Kidney (tissue), 14 donors: ENCODE results near the gene CRIP2. TPM values are rescaled to one million over a fixed set of nuclear protein-coding genes. Genes with fewer than 3 reads are reported as not detected.

Experiments used
- DNase-seq, 5 donors: peaks; one replicate each; pipeline ENCODE4 v3.0.0-alpha.2; 2013 to 2020
- FAIRE-seq: peaks from 2 replicates; lab custom pipeline; 2012; peaks lifted over from hg19 to GRCh38; lab: Jason Lieb, UNC
- H3K27ac ChIP-seq, 2 donors: one replicate each; pipeline ENCODE4 v1.7.0; 2013; ENCODE audit warnings: low read depth in 2 of 2, low read length in 2 of 2, inconsistent platforms in 1 of 2
- H3K27me3 ChIP-seq: one replicate; pipeline ENCODE4 v1.7.1; 2013; ENCODE audit warnings: low read length, inconsistent platforms; ENCODE audit not compliant: control insufficient read depth, insufficient read depth
- H3K36me3 ChIP-seq, 3 donors: one replicate each; pipeline versions ENCODE4 v1.7.0 to v1.7.1; 2013; ENCODE audit warnings: low read length in 3 of 3, control low read depth in 1 of 3, inconsistent platforms in 1 of 3; ENCODE audit not compliant: insufficient read depth in 3 of 3, control insufficient read depth in 2 of 3
- H3K4me1 ChIP-seq, 3 donors: one replicate each; pipeline versions ENCODE4 v1.7.0 to v1.7.1; 2013; ENCODE audit warnings: low read length in 3 of 3, inconsistent platforms in 1 of 3, low read depth in 1 of 3; ENCODE audit not compliant: control insufficient read depth in 2 of 3, insufficient read depth in 2 of 3
- H3K4me3 ChIP-seq, 3 donors: one replicate each; pipeline versions ENCODE4 v1.7.0 to v1.8.1; 2013; ENCODE audit warnings: low read length in 3 of 3, control low read depth in 1 of 3, inconsistent platforms in 1 of 3
- H3K9ac ChIP-seq, 3 donors: one replicate each; pipeline versions ENCODE4 v1.7.0 to v1.7.1; 2013; ENCODE audit warnings: low read length in 3 of 3, control low read depth in 1 of 3, inconsistent platforms in 1 of 3
- H3K9me3 ChIP-seq, 3 donors: one replicate each; pipeline versions ENCODE4 v1.7.0 to v1.7.1; 2013; ENCODE audit warnings: low read length in 3 of 3, control low read depth in 1 of 3, inconsistent platforms in 1 of 3; ENCODE audit not compliant: control insufficient read depth in 2 of 3, insufficient read depth in 1 of 3
- CTCF ChIP-seq: IDR thresholded peaks from 3 replicates; pipeline ENCODE4 v1.5.1; 2012; ENCODE audit warnings: mild to moderate bottlenecking, moderate library complexity, borderline replicate concordance; ENCODE audit not compliant: insufficient read depth; ENCODE audit errors: extremely low read depth
- intact Hi-C: fragments of 100-400 bp; cut with DNase I; formaldehyde crosslinking; loops from one replicate; pipeline ENCODE4 v1.11.1; 2022
- polyA plus RNA-seq: library from polyadenylated mRNA; stranded (reverse); fragments of 350-450 nt; fragmentation: Illumina TruSeq; extraction: RNeasy Lipid Tissue Mini Kit (QIAGEN cat#74804); gene quantifications from one replicate; pipeline ENCODE4 v1.2.3, GENCODE V29; 2014; ENCODE audit warnings: low read depth, low replicate concordance; ENCODE audit not compliant: insufficient read depth
- total RNA-seq: library from RNA; stranded (reverse); fragmentation: NEBNext Ultra II Directional; extraction: Animal tissue kit (Norgen Biotek cat#: 25700); gene quantifications from one replicate; pipeline ENCODE4 v1.2.1, GENCODE V29; 2021
- donor health status: control.
- donor health status: control.
- donor health status: control.
- donor health status: control.
- donor health status: control.
- donor health status: DM: yes; HTN: yes; CAD: no.
- donor health status: Normal renal cell carcinoma (clear cell type).

CRIP2 gene
- total and polyA plus RNA-seq, 2 donors from 2014 or later: 338 to 357 TPM

GRCh38 chr14:105508069-105508468, 33.4 kb downstream of the CRIP2 start:
- no peak overlapping the region for H3K4me3 ChIP-seq
- DNase-seq: peak in 2 of 5 donors; percentile 40 to 55
- H3K36me3 ChIP-seq: no peaks in the 10 kb centered on the region
- H3K9ac ChIP-seq: no peak overlapping the region
- H3K4me1 ChIP-seq: peaks cover 0 to 2% (median 0%) of the 10 kb centered on the region in 3 donors
- H3K27me3 ChIP-seq: peaks cover 2% of the 10 kb centered on the region
- no peaks in the 10 kb centered on the region for H3K9me3 ChIP-seq
- TF ChIP-seq CTCF: no peak
- H3K27ac ChIP-seq: peak overlapping the region in 1 of 2 donors; percentile 32
- intact Hi-C loops: no loop called here
- no peak for FAIRE-seq

GRCh38 chr14:105508601-105509000, 34.0 kb downstream of the CRIP2 start:
- Histone ChIP-seq H3K9ac (no peak overlapping the region), H3K4me1 (peaks cover 0 to 2% (median 0%) of the 10 kb centered on the region in 3 donors), H3K27me3 (peaks cover 2% of the 10 kb centered on the region)

GRCh38 chr14:105517096-105517495, 42.5 kb downstream of the CRIP2 start:
- FAIRE-seq (no peak), DNase-seq (peak in 1 of 5 donors; percentile 24)
- intact Hi-C loops: no loop called here
- Histone ChIP-seq H3K36me3 (no peaks in the 10 kb centered on the region), H3K9ac (no peak overlapping the region), H3K4me1 (no peaks in the 10 kb centered on the region), H3K27ac (no peak overlapping the region), H3K27me3 (no peaks in the 10 kb centered on the region), H3K9me3 (no peaks in the 10 kb centered on the region), H3K4me3 (no peak overlapping the region)
- no peak for TF ChIP-seq CTCF

More at GRCh38 chr14:105508601-105509000, 34.0 kb downstream of the CRIP2 start:
- no peak for TF ChIP-seq CTCF
- no peak overlapping the region for H3K27ac ChIP-seq
- intact Hi-C loops: no loop called here
- FAIRE-seq (no peak), DNase-seq (peak in 2 of 5 donors; percentile 16 to 45)
- H3K36me3 ChIP-seq: no peaks in the 10 kb centered on the region
- H3K4me3 ChIP-seq: no peak overlapping the region
- no peaks in the 10 kb centered on the region for H3K9me3 ChIP-seq
